A549 (cell line): ENCODE measurements around the gene CTBP1. TPM values are rescaled to one million over a fixed set of nuclear protein-coding genes. Genes with fewer than 3 reads are reported as not detected.

Source experiments
- ATAC-seq, 2 experiments: fragments of 200-7000 bp in 1 of 2; fragments of >200 bp in 1 of 2; cut with Nextera tagmentation in 1 of 2; cut with Tn5 transposase in 1 of 2; 3 replicates each; pipeline versions ENCODE4 v1.8.0 to v1.9.1; 2018 to 2020; ENCODE audit warnings: mild to moderate bottlenecking in 1 of 2, moderate library complexity in 1 of 2
- CTCF ChIA-PET: fragments of 300-600 bp; sonication (Branson Sonifier 250); formaldehyde crosslinking; extraction: SDS; loops from one replicate; lab custom pipeline; 2021; ENCODE audit warnings: antibody characterized with exemption, inconsistent platforms; lab: Yijun Ruan, JAX
- POLR2A ChIA-PET: fragments of 350-600 bp; formaldehyde crosslinking; extraction: SDS; loops from one replicate; lab custom pipeline; 2021; ENCODE audit warnings: antibody characterized with exemption, inconsistent platforms; lab: Yijun Ruan, JAX
- DNase-seq, 2 experiments: peaks; one replicate each; pipeline versions ENCODE4 v3.0.0 to v3.0.0-alpha.2; 2011 to 2016; ENCODE audit warnings: low read depth in 1 of 2, low spot score in 1 of 2
- FAIRE-seq: peaks from 2 replicates; lab custom pipeline; 2011; peaks lifted over from hg19 to GRCh38; lab: Jason Lieb, UNC
- H3K27ac ChIP-seq, 2 experiments: fragments of >200 bp; sonication (Bioruptor Twin); formaldehyde crosslinking; 3 replicates each; pipeline ENCODE4 v1.5.1; 2016 to 2017
- H3K4me1 ChIP-seq: fragments of >200 bp; sonication (Bioruptor Twin); formaldehyde crosslinking; 3 replicates; pipeline ENCODE4 v1.6.1; 2016
- H3K4me2 ChIP-seq: fragments of >200 bp; sonication (Bioruptor Twin); formaldehyde crosslinking; 3 replicates; pipeline ENCODE4 v1.6.1; 2016
- H3K4me3 ChIP-seq: fragments of >200 bp; sonication (Bioruptor Twin); formaldehyde crosslinking; 3 replicates; pipeline ENCODE4 v1.5.1; 2016
- H3K9me3 ChIP-seq: fragments of >200 bp; sonication (Bioruptor Twin); formaldehyde crosslinking; 3 replicates; pipeline ENCODE4 v1.6.1; 2016
- EHMT2 ChIP-seq: fragments of 200-600 bp; sonication (generic); IDR thresholded peaks from 2 replicates; pipeline ENCODE4 v1.6.1; 2016; ENCODE audit warnings: antibody characterized with exemption, low read depth, mild to moderate bottlenecking, moderate library complexity
- ESRRA ChIP-seq: fragments of 150-350 bp; IDR thresholded peaks from 2 replicates; pipeline ENCODE4 v1.6.1; 2014; ENCODE audit warnings: mild to moderate bottlenecking, low read length, borderline replicate concordance
- FOSB ChIP-seq: fragments of 250-450 bp; sonication (Bioruptor Pico); IDR thresholded peaks from 2 replicates; pipeline ENCODE4 v1.5.0; 2020; ENCODE audit warnings: mild to moderate bottlenecking, moderate library complexity
- HDAC2 ChIP-seq: fragments of 200-600 bp; sonication (generic); IDR thresholded peaks from 2 replicates; pipeline ENCODE4 v1.6.1; 2016
- HOXA7 ChIP-seq: fragments of 250-450 bp; sonication (Bioruptor Pico); IDR thresholded peaks from 2 replicates; pipeline ENCODE4 v1.5.0; 2020; ENCODE audit warnings: mild to moderate bottlenecking, moderate library complexity
- HOXB13 ChIP-seq: fragments of 250-450 bp; sonication (Bioruptor Pico); IDR thresholded peaks from 2 replicates; pipeline ENCODE4 v1.5.0; 2020; ENCODE audit warnings: low read depth, mild to moderate bottlenecking, moderate library complexity
- KDM5A ChIP-seq: fragments of 200-600 bp; sonication (generic); IDR thresholded peaks from 2 replicates; pipeline ENCODE4 v1.6.1; 2016; ENCODE audit warnings: antibody characterized with exemption, mild to moderate bottlenecking
- MAZ ChIP-seq: fragments of 150-350 bp; IDR thresholded peaks from 2 replicates; pipeline ENCODE4 v1.6.1; 2014; ENCODE audit warnings: antibody characterized with exemption, low read depth, low read length, borderline replicate concordance
- RFX5 ChIP-seq: fragments of 450-650 bp; IDR thresholded peaks from 2 replicates; pipeline ENCODE4 v1.7.1; 2014; ENCODE audit warnings: antibody characterized with exemption, mild to moderate bottlenecking, moderate library complexity
- SREBF2 ChIP-seq: fragments of 450-650 bp; IDR thresholded peaks from 2 replicates; pipeline ENCODE4 v1.6.1; 2014; ENCODE audit warnings: mild to moderate bottlenecking, moderate library complexity
- TFCP2L1 ChIP-seq: fragments of 250-450 bp; sonication (Bioruptor Pico); IDR thresholded peaks from 2 replicates; pipeline ENCODE4 v1.5.0; 2021; ENCODE audit warnings: mild to moderate bottlenecking
- TP53 ChIP-seq: fragments of 250-450 bp; sonication (Bioruptor Pico); IDR thresholded peaks from 2 replicates; pipeline ENCODE4 v1.5.0; 2021; ENCODE audit warnings: mild to moderate bottlenecking, moderate library complexity
- ZC3H11A ChIP-seq: fragments of 450-650 bp; IDR thresholded peaks from 2 replicates; pipeline ENCODE4 v1.6.1; 2014; ENCODE audit warnings: antibody characterized with exemption, mild to moderate bottlenecking
- ZFP36 ChIP-seq: fragments of 450-650 bp; IDR thresholded peaks from 2 replicates; pipeline ENCODE4 v1.6.1; 2014; ENCODE audit warnings: borderline replicate concordance; ENCODE audit not compliant: partially characterized antibody
- WGBS: methylation state at CpG from one replicate; pipeline ENCODE4 v1.1.6; 2017; ENCODE audit errors: missing lambda C conversion rate; 5-methylcytosine and 5-hydroxymethylcytosine counted together
- polyA plus RNA-seq, 4 experiments: library from polyadenylated mRNA; depleted of rRNA in 3 of 4; stranded (reverse); fragments of >200 nt; fragmentation: RNase III in 1 of 4; extraction: RNeasy Plus Mini Kit Qiagen cat#74134 plus additional on column Dnase treatment in 1 of 4; gene quantifications; 2 replicates in 3 of 4; 3 replicates in 1 of 4; pipeline ENCODE4 v1.2.3, GENCODE V29; 2011 to 2017
- TF ChIP-seq, protein P1 (sequence below): IDR thresholded peaks from 2 replicates; pipeline ENCODE4 v1.6.1; 2012; ENCODE audit warnings: low read depth, borderline replicate concordance
- TF ChIP-seq, protein P2 (sequence below): fragments of 250-450 bp; sonication (Bioruptor Pico); IDR thresholded peaks from 2 replicates; pipeline ENCODE4 v1.5.0; 2021; ENCODE audit warnings: mild to moderate bottlenecking, moderate library complexity, borderline replicate concordance
- TF ChIP-seq, protein P3 (sequence below): fragments of >200 bp; sonication (Bioruptor Twin); formaldehyde crosslinking; IDR thresholded peaks from 3 replicates; pipeline ENCODE4 v1.5.1; 2016

Gene CTBP1
- polyA plus RNA-seq, 2 of the 4 experiments (the other 2 are of a cell fraction), result 43.1 to 93.1 TPM

DNA sequence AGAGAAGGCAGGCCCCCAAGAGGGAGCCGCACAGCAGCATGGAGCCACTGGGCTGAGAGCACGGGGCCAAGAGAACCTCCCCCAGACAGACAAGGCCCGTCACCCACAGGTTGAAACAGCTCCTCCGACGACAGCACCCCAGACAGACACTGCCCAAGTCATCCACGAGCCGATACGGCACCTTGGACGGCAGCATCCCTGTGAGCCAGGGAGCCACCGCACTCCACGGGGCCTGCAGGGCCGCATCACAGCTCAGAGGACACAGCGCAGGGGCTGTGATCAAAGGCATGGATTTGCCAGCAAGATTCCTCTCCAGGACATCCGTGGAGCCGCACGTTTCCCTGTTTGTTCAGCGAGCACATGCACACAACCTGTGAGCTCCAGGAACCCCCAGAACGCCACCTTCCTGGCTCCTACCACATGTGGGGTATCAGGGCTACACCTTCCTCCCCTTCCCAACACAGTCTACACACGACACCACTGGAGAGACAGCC, 3.9 kb downstream of the CTBP1 start (continued):
- TF ChIP-seq FOSB (CRISPR knock-in tag), result no peak
- TF ChIP-seq HDAC2, result no peak
- no peak for TF ChIP-seq EHMT2
- TF ChIP-seq KDM5A, result no peak

DNA sequence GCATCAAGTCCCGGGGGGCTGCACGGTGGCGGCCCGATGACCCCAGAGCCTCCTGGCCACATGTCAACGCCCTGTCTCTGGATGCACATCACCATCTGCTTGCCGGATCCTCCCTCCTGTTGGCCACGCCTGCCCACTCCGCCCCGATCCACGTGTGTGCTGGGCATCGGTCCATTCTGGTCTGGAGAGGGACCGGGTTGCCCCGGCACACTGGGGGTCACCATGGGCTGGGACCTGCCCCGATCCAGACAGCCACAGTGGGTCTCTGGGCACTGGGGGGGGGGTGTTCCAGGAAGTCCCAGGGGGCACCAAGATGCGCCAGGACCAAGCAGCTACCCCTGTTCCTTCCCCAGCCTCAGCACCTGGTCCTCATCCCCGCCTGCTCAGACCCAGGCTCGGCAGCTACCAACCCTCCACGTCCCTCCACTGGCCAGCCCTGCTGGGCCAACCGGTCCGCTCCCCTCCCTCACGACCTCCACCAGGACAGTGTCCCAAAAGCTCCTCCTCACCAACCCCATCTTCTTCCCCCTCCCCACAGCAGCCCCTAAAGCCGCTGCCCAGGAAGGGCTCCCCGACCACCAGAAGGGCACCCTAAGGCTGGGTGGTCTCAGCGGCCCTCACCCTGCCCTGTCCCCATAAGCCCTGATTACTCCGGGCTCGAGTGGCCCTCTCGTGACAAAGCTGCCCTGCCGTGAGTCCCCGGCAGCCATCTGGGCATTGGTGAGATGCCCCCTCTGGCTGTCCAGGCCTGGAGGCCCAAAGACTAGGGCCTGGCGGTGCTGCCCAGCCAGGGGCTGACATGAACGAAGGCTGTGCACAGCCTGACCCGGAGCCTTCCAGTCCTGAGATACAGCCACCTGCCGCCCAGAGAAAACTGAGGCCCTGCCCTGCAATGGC, 4.6 kb downstream of the CTBP1 start:
- peaks cover 12% of the 10 kb centered on the region for H3K4me1 ChIP-seq
- no peak overlapping the region for H3K27ac ChIP-seq
- no peak overlapping the region for H3K4me3 ChIP-seq
- TF ChIP-seq MAZ (no peak), TP53 (CRISPR knock-in tag) (no peak), ZFP36 (no peak), TFCP2L1 (CRISPR knock-in tag) (no peak), HOXB13 (CRISPR knock-in tag) (no peak), RFX5 (no peak), ESRRA (no peak), SREBF2 (no peak), ZC3H11A (no peak)
- TF ChIP-seq, protein P1, sequence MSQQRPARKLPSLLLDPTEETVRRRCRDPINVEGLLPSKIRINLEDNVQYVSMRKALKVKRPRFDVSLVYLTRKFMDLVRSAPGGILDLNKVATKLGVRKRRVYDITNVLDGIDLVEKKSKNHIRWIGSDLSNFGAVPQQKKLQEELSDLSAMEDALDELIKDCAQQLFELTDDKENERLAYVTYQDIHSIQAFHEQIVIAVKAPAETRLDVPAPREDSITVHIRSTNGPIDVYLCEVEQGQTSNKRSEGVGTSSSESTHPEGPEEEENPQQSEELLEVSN, result no peak
- TF ChIP-seq, all 56 proteins: peak for 0
- DNase-seq (no peak), ATAC-seq (no peak), FAIRE-seq (no peak)
- ChIA-PET CTCF (interaction anchor here (0.7 to 2.3 kb wide), 3 partner anchors 10 to 385 kb away, joined by 3 to 7 read pairs (median 4); no protein-coding TSS in a partner anchor), POLR2A (no interaction called here)
- Histone ChIP-seq H3K9me3 (no peaks in the 10 kb centered on the region), H3K4me2 (no peak overlapping the region)
- WGBS, result 80% methylated on average over 8 of the region's 33 CpGs

DNA sequence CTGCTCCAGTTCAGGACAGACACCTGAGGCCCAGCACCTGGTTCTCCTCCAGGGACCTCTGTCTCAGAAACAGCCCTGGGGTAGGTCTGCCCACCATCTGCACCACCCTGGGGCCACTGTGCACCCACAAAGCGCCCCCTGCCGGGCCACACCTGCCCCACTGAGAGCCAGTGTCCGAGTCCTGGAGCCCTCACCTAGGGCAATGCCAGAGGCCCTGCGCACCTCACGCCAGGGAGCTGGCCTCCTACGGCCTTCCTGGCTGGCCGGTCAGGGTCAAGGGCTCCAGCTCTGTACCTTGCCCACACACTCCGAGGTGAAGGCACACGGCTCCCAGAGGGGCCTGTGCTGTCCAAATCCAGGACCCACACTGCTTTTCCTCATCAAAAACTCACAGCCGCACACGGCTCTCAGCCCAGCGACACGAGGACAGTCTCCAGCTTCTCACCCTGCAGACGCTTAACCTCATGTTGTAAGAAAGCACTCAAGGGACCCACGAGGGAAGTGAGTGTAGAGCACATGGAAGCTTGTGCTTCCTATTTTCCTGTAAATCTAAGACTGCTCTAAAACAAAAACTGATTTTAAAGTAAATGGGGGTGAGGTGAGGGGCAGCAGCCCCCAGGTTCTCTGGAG, 5.4 kb downstream of the CTBP1 start:
- Histone ChIP-seq H3K4me2 (no peak overlapping the region), H3K4me3 (no peak overlapping the region), H3K9me3 (no peaks in the 10 kb centered on the region), H3K4me1 (peaks cover 12% of the 10 kb centered on the region), H3K27ac (no peak overlapping the region)
- FAIRE-seq, result no peak
- 88% methylated on average over 8 of the region's 15 CpGs for WGBS
- POLR2A ChIA-PET, result no interaction called here
- TF ChIP-seq, protein P2, sequence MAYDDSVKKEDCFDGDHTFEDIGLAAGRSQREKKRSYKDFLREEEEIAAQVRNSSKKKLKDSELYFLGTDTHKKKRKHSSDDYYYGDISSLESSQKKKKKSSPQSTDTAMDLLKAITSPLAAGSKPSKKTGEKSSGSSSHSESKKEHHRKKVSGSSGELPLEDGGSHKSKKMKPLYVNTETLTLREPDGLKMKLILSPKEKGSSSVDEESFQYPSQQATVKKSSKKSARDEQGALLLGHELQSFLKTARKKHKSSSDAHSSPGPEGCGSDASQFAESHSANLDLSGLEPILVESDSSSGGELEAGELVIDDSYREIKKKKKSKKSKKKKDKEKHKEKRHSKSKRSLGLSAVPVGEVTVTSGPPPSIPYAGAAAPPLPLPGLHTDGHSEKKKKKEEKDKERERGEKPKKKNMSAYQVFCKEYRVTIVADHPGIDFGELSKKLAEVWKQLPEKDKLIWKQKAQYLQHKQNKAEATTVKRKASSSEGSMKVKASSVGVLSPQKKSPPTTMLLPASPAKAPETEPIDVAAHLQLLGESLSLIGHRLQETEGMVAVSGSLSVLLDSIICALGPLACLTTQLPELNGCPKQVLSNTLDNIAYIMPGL (CRISPR knock-in tag), result no peak
- no peak for TF ChIP-seq HOXA7 (CRISPR knock-in tag)
- TF ChIP-seq, protein P3, sequence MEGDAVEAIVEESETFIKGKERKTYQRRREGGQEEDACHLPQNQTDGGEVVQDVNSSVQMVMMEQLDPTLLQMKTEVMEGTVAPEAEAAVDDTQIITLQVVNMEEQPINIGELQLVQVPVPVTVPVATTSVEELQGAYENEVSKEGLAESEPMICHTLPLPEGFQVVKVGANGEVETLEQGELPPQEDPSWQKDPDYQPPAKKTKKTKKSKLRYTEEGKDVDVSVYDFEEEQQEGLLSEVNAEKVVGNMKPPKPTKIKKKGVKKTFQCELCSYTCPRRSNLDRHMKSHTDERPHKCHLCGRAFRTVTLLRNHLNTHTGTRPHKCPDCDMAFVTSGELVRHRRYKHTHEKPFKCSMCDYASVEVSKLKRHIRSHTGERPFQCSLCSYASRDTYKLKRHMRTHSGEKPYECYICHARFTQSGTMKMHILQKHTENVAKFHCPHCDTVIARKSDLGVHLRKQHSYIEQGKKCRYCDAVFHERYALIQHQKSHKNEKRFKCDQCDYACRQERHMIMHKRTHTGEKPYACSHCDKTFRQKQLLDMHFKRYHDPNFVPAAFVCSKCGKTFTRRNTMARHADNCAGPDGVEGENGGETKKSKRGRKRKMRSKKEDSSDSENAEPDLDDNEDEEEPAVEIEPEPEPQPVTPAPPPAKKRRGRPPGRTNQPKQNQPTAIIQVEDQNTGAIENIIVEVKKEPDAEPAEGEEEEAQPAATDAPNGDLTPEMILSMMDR, result peak; percentile 15; the same call in 2 of the 3 replicates
- TF ChIP-seq, all 56 proteins: peak for 1
- ATAC-seq, result peak in 1 of 2 experiments; percentile 22; a peak in 2 of 6 replicates
- CTCF ChIA-PET, result interaction anchor here (1.1 to 2.3 kb wide), 3 partner anchors 9 to 386 kb away, joined by 3 to 7 read pairs (median 4); no protein-coding TSS in a partner anchor
- DNase-seq, result no peak
